ENCODE measurements around the gene PITPNC1. TPM values are rescaled to one million over a fixed set of nuclear protein-coding genes. Genes with fewer than 3 reads are reported as not detected.

The PITPNC1 gene
- total RNA-seq, 1 donor from 2014 or later: 12.4 TPM

GRCh38 chr17:67482764-67483163, 105.7 kb downstream of the PITPNC1 start:
- H3K79me2 ChIP-seq (ENCODE audit: insufficient read depth, low read length): no peaks in the 10 kb centered on the region
- Mint-ChIP-seq H3K36me3 (ENCODE audit: low read depth, unreplicated experiment) (peaks cover 2% of the 10 kb centered on the region), H3K27ac (ENCODE audit: unreplicated experiment) (no peak overlapping the region), H3K4me1 (ENCODE audit: low read depth, unreplicated experiment) (peaks cover 17% of the 10 kb centered on the region), H3K27me3 (ENCODE audit: low read depth, unreplicated experiment) (no peaks in the 10 kb centered on the region), H3K4me3 (ENCODE audit: unreplicated experiment) (no peak overlapping the region), H3K9me3 (ENCODE audit: unreplicated experiment) (no peaks in the 10 kb centered on the region)
- peaks cover 14% of the 10 kb centered on the region for H3K4me1 ChIP-seq (ENCODE audit: insufficient read depth, low read length)
- no peak overlapping the region for H3K9ac ChIP-seq (ENCODE audit: low read length)
- no peak for FAIRE-seq
- H2AFZ ChIP-seq (ENCODE audit: low read depth, low read length): no peak overlapping the region
- H4K20me1 ChIP-seq (ENCODE audit: insufficient read depth, low read length): no peaks in the 10 kb centered on the region
- no peak overlapping the region for H3K4me3 ChIP-seq (ENCODE audit: insufficient read depth, low read depth, low read length)
- TF ChIP-seq CTCF (IDR thresholded peaks at IDR 0.05; ENCODE audit: insufficient read depth, low read depth, low read length) (no peak), EZH2 (IDR thresholded peaks at IDR 0.05; ENCODE audit: insufficient read depth, low read length) (no peak)
- H3K27ac ChIP-seq (ENCODE audit: low read depth, low read length): no peak overlapping the region
- no peak for DNase-seq (ENCODE audit: low read depth)
- H3K36me3 ChIP-seq (ENCODE audit: insufficient read depth, low read length): no peaks in the 10 kb centered on the region
- no peak overlapping the region for H3K4me2 ChIP-seq (ENCODE audit: low read length)
- no peaks in the 10 kb centered on the region for H3K9me3 ChIP-seq (ENCODE audit: insufficient read depth, low read depth, low read length)
- H3K27me3 ChIP-seq (ENCODE audit: insufficient read depth, low read length): no peaks in the 10 kb centered on the region

- H3K4me2 ChIP-seq (ENCODE audit: low read length): no peak overlapping the region
- H2AFZ ChIP-seq (ENCODE audit: low read depth, low read length): no peak overlapping the region
- H3K27me3 Mint-ChIP-seq (ENCODE audit: low read depth, unreplicated experiment): no peaks in the 10 kb centered on the region
- H3K4me3 ChIP-seq (ENCODE audit: insufficient read depth, low read depth, low read length): no peak overlapping the region
- no peaks in the 10 kb centered on the region for H3K36me3 ChIP-seq (ENCODE audit: insufficient read depth, low read length)
- H3K4me1 ChIP-seq (ENCODE audit: insufficient read depth, low read length): peaks cover 8% of the 10 kb centered on the region
- H3K4me1 Mint-ChIP-seq (ENCODE audit: low read depth, unreplicated experiment): peaks cover 4% of the 10 kb centered on the region
- no peak overlapping the region for H3K27ac Mint-ChIP-seq (ENCODE audit: unreplicated experiment)
- no peak overlapping the region for H3K27ac ChIP-seq (ENCODE audit: low read depth, low read length)
- H3K9ac ChIP-seq (ENCODE audit: low read length): no peak overlapping the region
- no peaks in the 10 kb centered on the region for H4K20me1 ChIP-seq (ENCODE audit: insufficient read depth, low read length)
- DNase-seq (ENCODE audit: low read depth): no peak
- H3K4me3 Mint-ChIP-seq (ENCODE audit: unreplicated experiment): no peak overlapping the region
- peaks cover 2% of the 10 kb centered on the region for H3K36me3 Mint-ChIP-seq (ENCODE audit: low read depth, unreplicated experiment)
- TF ChIP-seq EZH2 (IDR thresholded peaks at IDR 0.05; ENCODE audit: insufficient read depth, low read length) (no peak), CTCF (IDR thresholded peaks at IDR 0.05; ENCODE audit: insufficient read depth, low read depth, low read length) (no peak)
- no peaks in the 10 kb centered on the region for H3K9me3 Mint-ChIP-seq (ENCODE audit: unreplicated experiment)
- H3K79me2 ChIP-seq (ENCODE audit: insufficient read depth, low read length): peaks cover 2% of the 10 kb centered on the region
- no peak for FAIRE-seq
- H3K9me3 ChIP-seq (ENCODE audit: insufficient read depth, low read depth, low read length): no peaks in the 10 kb centered on the region
- no peaks in the 10 kb centered on the region for H3K27me3 ChIP-seq (ENCODE audit: insufficient read depth, low read length)
Measured at GRCh38 chr17:67484261-67484660, 107.2 kb downstream of the PITPNC1 start.

- H3K79me2 ChIP-seq (ENCODE audit: insufficient read depth, low read length): peaks cover 5% of the 10 kb centered on the region
- FAIRE-seq: no peak
- no peaks in the 10 kb centered on the region for H3K27me3 ChIP-seq (ENCODE audit: insufficient read depth, low read length)
- no peaks in the 10 kb centered on the region for H3K36me3 ChIP-seq (ENCODE audit: insufficient read depth, low read length)
- no peak overlapping the region for H3K4me2 ChIP-seq (ENCODE audit: low read length)
- peaks cover 14% of the 10 kb centered on the region for H3K4me1 ChIP-seq (ENCODE audit: insufficient read depth, low read length)
- TF ChIP-seq EZH2 (IDR thresholded peaks at IDR 0.05; ENCODE audit: insufficient read depth, low read length): no peak
- no peak for TF ChIP-seq CTCF (IDR thresholded peaks at IDR 0.05; ENCODE audit: insufficient read depth, low read depth, low read length)
- peaks cover 6% of the 10 kb centered on the region for H3K4me1 Mint-ChIP-seq (ENCODE audit: low read depth, unreplicated experiment)
- H2AFZ ChIP-seq (ENCODE audit: low read depth, low read length): no peak overlapping the region
- H3K27ac ChIP-seq (ENCODE audit: low read depth, low read length): no peak overlapping the region
- H3K9me3 Mint-ChIP-seq (ENCODE audit: unreplicated experiment): no peaks in the 10 kb centered on the region
- no peak overlapping the region for H3K27ac Mint-ChIP-seq (ENCODE audit: unreplicated experiment)
- no peak overlapping the region for H3K9ac ChIP-seq (ENCODE audit: low read length)
- no peak overlapping the region for H3K4me3 Mint-ChIP-seq (ENCODE audit: unreplicated experiment)
- no peak overlapping the region for H3K4me3 ChIP-seq (ENCODE audit: insufficient read depth, low read depth, low read length)
- H3K9me3 ChIP-seq (ENCODE audit: insufficient read depth, low read depth, low read length): no peaks in the 10 kb centered on the region
- peaks cover 2% of the 10 kb centered on the region for H3K36me3 Mint-ChIP-seq (ENCODE audit: low read depth, unreplicated experiment)
- H3K27me3 Mint-ChIP-seq (ENCODE audit: low read depth, unreplicated experiment): no peaks in the 10 kb centered on the region
- H4K20me1 ChIP-seq (ENCODE audit: insufficient read depth, low read length): no peaks in the 10 kb centered on the region
- DNase-seq (ENCODE audit: low read depth): no peak
Measured at GRCh38 chr17:67485666-67486065, 108.6 kb downstream of the PITPNC1 start.
